A549 (cell line): ENCODE results near the gene CALHM6.

Experiments
- CBX2 ChIP-seq: fragments of 200-600 bp; sonication (generic); IDR thresholded peaks from 2 replicates; pipeline ENCODE4 v1.6.1; 2016; ENCODE audit warnings: low read depth, mild to moderate bottlenecking, borderline replicate concordance
- CEBPB ChIP-seq, 2 experiments: fragments of >200 bp in 1 of 2; sonication (Bioruptor Twin) in 1 of 2; formaldehyde crosslinking in 1 of 2; IDR thresholded peaks; 2 replicates each; pipeline ENCODE4 v1.6.1; 2012 to 2016
- CHD2 ChIP-seq: fragments of 150-350 bp; IDR thresholded peaks from 2 replicates; pipeline ENCODE4 v1.6.1; 2014; ENCODE audit warnings: low read length; ENCODE audit not compliant: partially characterized antibody
- EP300 ChIP-seq, 2 experiments: fragments of >200 bp; sonication (Bioruptor Twin); formaldehyde crosslinking; IDR thresholded peaks; 2 replicates in 1 of 2; 3 replicates in 1 of 2; pipeline ENCODE4 v1.6.1; 2016 to 2017
- FOSL2 ChIP-seq, 2 experiments: fragments of 450-650 bp in 1 of 2; fragments of >200 bp in 1 of 2; sonication (Bioruptor Twin) in 1 of 2; formaldehyde crosslinking; IDR thresholded peaks; 2 replicates each; pipeline versions ENCODE4 v1.5.0 to v1.6.1; 2016 to 2020; ENCODE audit warnings: mild to moderate bottlenecking in 1 of 2, moderate library complexity in 1 of 2
- FOXS1 ChIP-seq: fragments of 250-450 bp; sonication (Bioruptor Pico); IDR thresholded peaks from 2 replicates; pipeline ENCODE4 v1.5.0; 2020; ENCODE audit warnings: mild to moderate bottlenecking, moderate library complexity
- JUNB ChIP-seq: fragments of >200 bp; sonication (Bioruptor Twin); formaldehyde crosslinking; IDR thresholded peaks from 2 replicates; pipeline ENCODE4 v1.6.1; 2016
- MAZ ChIP-seq: fragments of 150-350 bp; IDR thresholded peaks from 2 replicates; pipeline ENCODE4 v1.6.1; 2014; ENCODE audit warnings: antibody characterized with exemption, low read depth, low read length, borderline replicate concordance
- RCOR1 ChIP-seq: fragments of 150-350 bp; IDR thresholded peaks from 2 replicates; pipeline ENCODE4 v1.6.1; 2014; ENCODE audit warnings: antibody characterized with exemption, low read length, low read depth
- SMC3 ChIP-seq: fragments of >200 bp; sonication (Bioruptor Twin); formaldehyde crosslinking; IDR thresholded peaks from 3 replicates; pipeline ENCODE4 v1.6.1; 2018; ENCODE audit warnings: inconsistent platforms
- USF2 ChIP-seq: fragments of 450-650 bp; IDR thresholded peaks from 2 replicates; pipeline ENCODE4 v1.6.1; 2014; ENCODE audit warnings: antibody characterized with exemption
- TF ChIP-seq, protein P1 (sequence below): fragments of >200 bp; sonication (Bioruptor Twin); formaldehyde crosslinking; IDR thresholded peaks from 3 replicates; pipeline ENCODE4 v1.5.1; 2016
- TF ChIP-seq, protein P2 (sequence below): fragments of 200-600 bp; sonication (generic); IDR thresholded peaks from 2 replicates; pipeline ENCODE4 v1.6.1; 2016; ENCODE audit warnings: antibody characterized with exemption, mild to moderate bottlenecking, moderate library complexity
- TF ChIP-seq, protein P3 (sequence below): IDR thresholded peaks from 2 replicates; pipeline ENCODE4 v1.6.1; 2012

DNA sequence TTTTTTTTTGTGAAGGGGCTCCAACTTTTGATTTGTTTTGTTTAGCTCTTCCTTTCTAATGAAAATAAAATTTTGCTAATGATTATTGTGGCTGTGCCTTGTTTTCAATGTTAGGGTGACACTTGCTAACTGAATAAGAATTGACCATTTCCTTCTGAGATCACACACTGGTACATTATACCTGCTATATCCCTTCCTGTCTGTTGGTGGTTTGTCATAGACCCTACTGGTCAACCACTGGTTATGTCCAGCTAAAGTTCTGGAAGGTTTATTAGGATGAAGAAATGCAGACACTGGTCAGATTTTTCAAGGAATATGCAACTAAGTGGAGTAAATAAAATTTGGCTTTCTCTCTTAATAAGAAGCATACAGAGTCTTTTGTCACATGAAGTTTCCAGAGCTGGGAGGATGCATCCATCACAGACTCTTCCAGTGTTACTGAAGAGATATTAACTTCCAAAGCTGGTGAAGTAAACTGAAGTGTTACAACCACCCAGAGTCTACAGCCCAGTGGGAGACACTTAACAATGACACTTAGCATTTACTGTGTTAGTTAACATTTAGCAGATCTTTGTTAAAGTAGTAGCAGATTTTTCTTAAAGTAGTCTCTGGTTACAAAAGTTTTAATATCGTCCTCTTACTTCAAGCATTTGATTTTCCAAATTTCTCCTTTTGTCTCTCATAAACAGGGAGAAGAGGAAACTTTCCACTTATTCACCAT is 30.6 kb downstream of the CALHM6 start:
- TF ChIP-seq, protein P1, sequence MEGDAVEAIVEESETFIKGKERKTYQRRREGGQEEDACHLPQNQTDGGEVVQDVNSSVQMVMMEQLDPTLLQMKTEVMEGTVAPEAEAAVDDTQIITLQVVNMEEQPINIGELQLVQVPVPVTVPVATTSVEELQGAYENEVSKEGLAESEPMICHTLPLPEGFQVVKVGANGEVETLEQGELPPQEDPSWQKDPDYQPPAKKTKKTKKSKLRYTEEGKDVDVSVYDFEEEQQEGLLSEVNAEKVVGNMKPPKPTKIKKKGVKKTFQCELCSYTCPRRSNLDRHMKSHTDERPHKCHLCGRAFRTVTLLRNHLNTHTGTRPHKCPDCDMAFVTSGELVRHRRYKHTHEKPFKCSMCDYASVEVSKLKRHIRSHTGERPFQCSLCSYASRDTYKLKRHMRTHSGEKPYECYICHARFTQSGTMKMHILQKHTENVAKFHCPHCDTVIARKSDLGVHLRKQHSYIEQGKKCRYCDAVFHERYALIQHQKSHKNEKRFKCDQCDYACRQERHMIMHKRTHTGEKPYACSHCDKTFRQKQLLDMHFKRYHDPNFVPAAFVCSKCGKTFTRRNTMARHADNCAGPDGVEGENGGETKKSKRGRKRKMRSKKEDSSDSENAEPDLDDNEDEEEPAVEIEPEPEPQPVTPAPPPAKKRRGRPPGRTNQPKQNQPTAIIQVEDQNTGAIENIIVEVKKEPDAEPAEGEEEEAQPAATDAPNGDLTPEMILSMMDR = no peak
- no peak for TF ChIP-seq CBX2
- no peak for TF ChIP-seq EP300 (IDR thresholded peaks at IDR 0.05)
- no peak for TF ChIP-seq CHD2
- no peak for TF ChIP-seq FOXS1 (CRISPR knock-in tag)
- no peak for TF ChIP-seq FOSL2 (IDR thresholded peaks at IDR 0.05)
- no peak for TF ChIP-seq FOSL2 (CRISPR knock-in tag; IDR thresholded peaks at IDR 0.05)
- no peak for TF ChIP-seq RCOR1
- no peak for TF ChIP-seq SMC3
- TF ChIP-seq, protein P2, sequence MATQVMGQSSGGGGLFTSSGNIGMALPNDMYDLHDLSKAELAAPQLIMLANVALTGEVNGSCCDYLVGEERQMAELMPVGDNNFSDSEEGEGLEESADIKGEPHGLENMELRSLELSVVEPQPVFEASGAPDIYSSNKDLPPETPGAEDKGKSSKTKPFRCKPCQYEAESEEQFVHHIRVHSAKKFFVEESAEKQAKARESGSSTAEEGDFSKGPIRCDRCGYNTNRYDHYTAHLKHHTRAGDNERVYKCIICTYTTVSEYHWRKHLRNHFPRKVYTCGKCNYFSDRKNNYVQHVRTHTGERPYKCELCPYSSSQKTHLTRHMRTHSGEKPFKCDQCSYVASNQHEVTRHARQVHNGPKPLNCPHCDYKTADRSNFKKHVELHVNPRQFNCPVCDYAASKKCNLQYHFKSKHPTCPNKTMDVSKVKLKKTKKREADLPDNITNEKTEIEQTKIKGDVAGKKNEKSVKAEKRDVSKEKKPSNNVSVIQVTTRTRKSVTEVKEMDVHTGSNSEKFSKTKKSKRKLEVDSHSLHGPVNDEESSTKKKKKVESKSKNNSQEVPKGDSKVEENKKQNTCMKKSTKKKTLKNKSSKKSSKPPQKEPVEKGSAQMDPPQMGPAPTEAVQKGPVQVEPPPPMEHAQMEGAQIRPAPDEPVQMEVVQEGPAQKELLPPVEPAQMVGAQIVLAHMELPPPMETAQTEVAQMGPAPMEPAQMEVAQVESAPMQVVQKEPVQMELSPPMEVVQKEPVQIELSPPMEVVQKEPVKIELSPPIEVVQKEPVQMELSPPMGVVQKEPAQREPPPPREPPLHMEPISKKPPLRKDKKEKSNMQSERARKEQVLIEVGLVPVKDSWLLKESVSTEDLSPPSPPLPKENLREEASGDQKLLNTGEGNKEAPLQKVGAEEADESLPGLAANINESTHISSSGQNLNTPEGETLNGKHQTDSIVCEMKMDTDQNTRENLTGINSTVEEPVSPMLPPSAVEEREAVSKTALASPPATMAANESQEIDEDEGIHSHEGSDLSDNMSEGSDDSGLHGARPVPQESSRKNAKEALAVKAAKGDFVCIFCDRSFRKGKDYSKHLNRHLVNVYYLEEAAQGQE = no peak
- TF ChIP-seq MAZ = no peak
- TF ChIP-seq, protein P3, sequence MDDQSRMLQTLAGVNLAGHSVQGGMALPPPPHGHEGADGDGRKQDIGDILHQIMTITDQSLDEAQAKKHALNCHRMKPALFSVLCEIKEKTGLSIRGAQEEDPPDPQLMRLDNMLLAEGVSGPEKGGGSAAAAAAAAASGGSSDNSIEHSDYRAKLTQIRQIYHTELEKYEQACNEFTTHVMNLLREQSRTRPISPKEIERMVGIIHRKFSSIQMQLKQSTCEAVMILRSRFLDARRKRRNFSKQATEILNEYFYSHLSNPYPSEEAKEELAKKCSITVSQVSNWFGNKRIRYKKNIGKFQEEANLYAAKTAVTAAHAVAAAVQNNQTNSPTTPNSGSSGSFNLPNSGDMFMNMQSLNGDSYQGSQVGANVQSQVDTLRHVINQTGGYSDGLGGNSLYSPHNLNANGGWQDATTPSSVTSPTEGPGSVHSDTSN = no peak
- no peak for TF ChIP-seq USF2
- TF ChIP-seq JUNB = no peak
- no peak for TF ChIP-seq CEBPB (IDR thresholded peaks at IDR 0.05)
